Neuron (in vitro differentiated cells): ENCODE results near the gene ZNF416.

Experiments
- H2AFZ ChIP-seq: one replicate; pipeline ENCODE4 v1.6.1; 2013; ENCODE audit warnings: low read depth, mild to moderate bottlenecking, inconsistent platforms, low read length, moderate library complexity
- H3K27me3 ChIP-seq: one replicate; pipeline ENCODE4 v1.6.1; 2013; ENCODE audit warnings: low read length; ENCODE audit not compliant: insufficient read depth
- H3K36me3 ChIP-seq: one replicate; pipeline ENCODE4 v1.6.1; 2013; ENCODE audit warnings: low read length; ENCODE audit not compliant: insufficient read depth
- H3K4me1 ChIP-seq: one replicate; pipeline ENCODE4 v1.6.1; 2013; ENCODE audit warnings: low read length; ENCODE audit not compliant: insufficient read depth
- H3K4me3 ChIP-seq: 2 replicates; pipeline ENCODE4 v1.5.1; 2013; ENCODE audit warnings: mild to moderate bottlenecking, low read length, moderate library complexity
- H3K9me3 ChIP-seq: one replicate; pipeline ENCODE4 v1.6.1; 2013; ENCODE audit warnings: low read length

ZNF416 gene

DNA sequence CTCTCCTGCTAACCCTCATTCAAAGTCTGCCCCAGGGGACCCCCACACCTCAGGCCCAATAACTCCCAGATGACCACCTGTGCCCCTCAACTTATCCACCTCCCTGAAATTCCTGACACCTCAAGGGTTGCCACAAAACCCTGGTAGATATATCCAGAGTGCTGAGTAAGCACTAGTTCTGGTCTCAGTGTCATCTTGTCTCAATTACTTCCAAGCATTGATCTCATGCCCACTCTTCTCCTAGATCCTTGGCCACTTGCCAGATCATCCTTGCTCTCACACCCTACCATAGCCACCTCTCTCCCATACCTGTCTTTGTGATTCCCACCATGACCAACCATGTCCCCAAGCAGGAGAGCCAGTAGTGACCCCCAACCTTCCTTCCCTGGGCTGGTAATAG lies 2.0 kb downstream of the ZNF416 start:
- Histone ChIP-seq H3K4me1 (peaks cover 8% of the 10 kb centered on the region), H3K27me3 (no peaks in the 10 kb centered on the region), H2AFZ (no peak overlapping the region), H3K4me3 (no peak overlapping the region), H3K9me3 (peaks cover 59% of the 10 kb centered on the region), H3K36me3 (peaks cover 61% of the 10 kb centered on the region)

- peaks cover 67% of the 10 kb centered on the region for H3K36me3 ChIP-seq
Observed at GRCh38 chr19:57572415-57572947, 6.2 kb downstream of the ZNF416 start.

GRCh38 chr19:57570707-57571106 lies 8.0 kb downstream of the ZNF416 start:
- no peaks in the 10 kb centered on the region for H3K27me3 ChIP-seq
- H3K9me3 ChIP-seq = peaks cover 80% of the 10 kb centered on the region
- no peak overlapping the region for H2AFZ ChIP-seq
- H3K36me3 ChIP-seq = peaks cover 51% of the 10 kb centered on the region
- H3K4me1 ChIP-seq = no peaks in the 10 kb centered on the region
- no peak overlapping the region for H3K4me3 ChIP-seq

More at GRCh38 chr19:57572415-57572947, 6.2 kb downstream of the ZNF416 start:
- H2AFZ ChIP-seq = no peak overlapping the region
- H3K4me3 ChIP-seq = no peak overlapping the region
- no peaks in the 10 kb centered on the region for H3K27me3 ChIP-seq
- H3K4me1 ChIP-seq = no peaks in the 10 kb centered on the region
- H3K9me3 ChIP-seq = peaks cover 84% of the 10 kb centered on the region

GRCh38 chr19:57566396-57567265 lies 12.1 kb downstream of the ZNF416 start:
- H3K4me3 ChIP-seq = no peak overlapping the region
- H3K9me3 ChIP-seq = peaks cover 45% of the 10 kb centered on the region
- no peaks in the 10 kb centered on the region for H3K27me3 ChIP-seq
- no peaks in the 10 kb centered on the region for H3K4me1 ChIP-seq
- H2AFZ ChIP-seq = no peak overlapping the region
- H3K36me3 ChIP-seq = peaks cover 10% of the 10 kb centered on the region

GRCh38 chr19:57563547-57563946 lies 15.2 kb downstream of the ZNF416 start:
- Histone ChIP-seq H2AFZ (no peak overlapping the region), H3K9me3 (peaks cover 28% of the 10 kb centered on the region), H3K4me1 (peaks cover 4% of the 10 kb centered on the region), H3K4me3 (no peak overlapping the region), H3K36me3 (no peaks in the 10 kb centered on the region), H3K27me3 (no peaks in the 10 kb centered on the region)

GRCh38 chr19:57560049-57560491 lies 18.6 kb downstream of the ZNF416 start:
- Histone ChIP-seq H3K4me1 (peaks cover 16% of the 10 kb centered on the region), H3K36me3 (peaks cover 14% of the 10 kb centered on the region), H2AFZ (peak overlapping the region; percentile 58), H3K9me3 (peaks cover 15% of the 10 kb centered on the region), H3K27me3 (no peaks in the 10 kb centered on the region), H3K4me3 (peak overlapping the region; percentile 86)

DNA sequence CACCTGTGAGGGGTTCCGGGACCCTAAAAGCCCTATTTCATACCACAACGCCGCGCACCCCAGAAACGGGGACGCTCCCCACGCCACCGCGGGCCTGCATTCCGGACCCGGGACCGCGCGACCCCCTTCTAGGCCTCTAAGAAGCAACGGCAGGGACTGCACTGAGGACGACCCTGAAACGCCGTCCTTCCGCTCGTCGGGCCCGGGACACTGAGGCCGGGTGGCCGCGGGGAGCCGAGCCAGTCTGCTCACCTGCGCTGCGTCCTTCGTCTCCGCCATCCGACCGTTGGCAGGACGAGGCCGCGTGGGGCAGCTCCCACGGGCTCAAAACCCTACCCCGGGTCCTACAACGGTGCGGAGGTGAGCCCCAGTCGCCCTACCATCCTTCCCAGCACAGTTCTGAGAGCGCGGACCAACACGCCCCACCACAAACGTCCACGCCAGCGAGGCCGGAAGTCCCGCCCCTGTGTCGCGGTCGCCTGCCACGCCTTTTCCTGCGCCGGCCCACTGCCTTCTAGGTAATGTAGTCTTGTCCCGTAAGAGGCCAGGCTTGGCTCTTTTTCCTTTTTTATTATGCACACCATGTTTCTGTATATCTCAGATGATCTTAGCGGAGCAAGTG lies 19.2 kb downstream of the ZNF416 start, which contains the start of gene ZNF550:
Gene ZNF550, minus strand, starts transcription at position 460 of the 622 bp plus-strand sequence. Its CDS starts 181 bp downstream, at position 279.
- no peaks in the 10 kb centered on the region for H3K27me3 ChIP-seq
- peak within 1 kb of the TSS; percentile 86 for H3K4me3 ChIP-seq
- peaks cover 16% of the 10 kb centered on the region for H3K4me1 ChIP-seq
- peak within 1 kb of the TSS; percentile 58 for H2AFZ ChIP-seq
- peaks cover 16% of the 10 kb centered on the region for H3K9me3 ChIP-seq
- peaks cover 19% of the 10 kb centered on the region for H3K36me3 ChIP-seq

DNA sequence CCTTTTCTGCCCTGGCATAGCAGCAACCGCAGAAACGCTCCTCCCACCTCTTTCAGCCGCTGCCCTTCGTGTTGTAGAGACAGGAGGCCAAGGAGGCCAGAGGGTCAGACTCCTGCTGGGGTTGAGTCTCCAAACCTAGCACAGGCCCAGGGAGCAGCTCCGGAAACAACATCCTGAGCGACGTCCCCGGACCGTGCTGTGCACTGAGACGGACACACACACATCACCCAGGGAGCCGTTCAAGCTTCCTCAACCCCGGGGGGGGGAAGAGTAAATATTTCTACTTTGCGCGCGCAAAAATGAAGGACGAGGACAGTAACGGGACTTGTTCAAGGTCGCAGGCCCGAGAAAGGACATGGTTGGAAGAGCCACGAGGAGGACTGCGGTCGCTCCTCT lies 19.7 kb downstream of the ZNF416 start:
- Histone ChIP-seq H3K4me3 (peak overlapping the region; percentile 86), H3K27me3 (no peaks in the 10 kb centered on the region), H3K9me3 (peaks cover 19% of the 10 kb centered on the region), H2AFZ (peak overlapping the region; percentile 58), H3K4me1 (peaks cover 16% of the 10 kb centered on the region), H3K36me3 (peaks cover 24% of the 10 kb centered on the region)

DNA sequence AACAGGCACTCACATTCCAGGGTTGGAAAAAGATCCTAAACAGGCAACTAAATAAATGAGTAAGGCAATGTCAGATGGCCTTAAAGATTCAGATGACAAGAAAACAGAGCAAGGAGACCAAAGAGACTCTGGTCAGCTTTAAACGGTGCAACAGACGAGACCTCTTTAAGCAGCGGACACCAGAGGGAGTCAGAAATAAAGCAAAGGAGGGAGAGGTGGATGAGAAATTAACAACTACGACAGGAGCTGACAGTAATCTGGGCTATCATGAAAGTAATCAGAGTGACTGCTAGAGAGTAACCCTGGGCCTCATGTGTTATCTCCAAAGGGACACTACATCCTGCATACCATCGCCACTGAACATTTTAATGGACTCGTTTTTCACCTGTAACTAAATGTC lies 20.2 kb downstream of the ZNF416 start:
- Histone ChIP-seq H3K4me3 (peak overlapping the region; percentile 86), H2AFZ (no peak overlapping the region), H3K27me3 (no peaks in the 10 kb centered on the region), H3K4me1 (peaks cover 16% of the 10 kb centered on the region), H3K36me3 (peaks cover 29% of the 10 kb centered on the region), H3K9me3 (peaks cover 19% of the 10 kb centered on the region)

- Histone ChIP-seq H2AFZ (no peak overlapping the region), H3K4me3 (peak overlapping the region; percentile 86), H3K36me3 (peaks cover 38% of the 10 kb centered on the region), H3K4me1 (peaks cover 16% of the 10 kb centered on the region), H3K27me3 (no peaks in the 10 kb centered on the region), H3K9me3 (peaks cover 25% of the 10 kb centered on the region)
Observed at GRCh38 chr19:57557659-57558058, 21.1 kb downstream of the ZNF416 start.

- Histone ChIP-seq H3K4me1 (peaks cover 1% of the 10 kb centered on the region), H3K4me3 (no peak overlapping the region), H3K9me3 (peaks cover 54% of the 10 kb centered on the region), H2AFZ (no peak overlapping the region), H3K27me3 (no peaks in the 10 kb centered on the region), H3K36me3 (peaks cover 85% of the 10 kb centered on the region)
Observed at GRCh38 chr19:57552432-57552831, 26.3 kb downstream of the ZNF416 start.

DNA sequence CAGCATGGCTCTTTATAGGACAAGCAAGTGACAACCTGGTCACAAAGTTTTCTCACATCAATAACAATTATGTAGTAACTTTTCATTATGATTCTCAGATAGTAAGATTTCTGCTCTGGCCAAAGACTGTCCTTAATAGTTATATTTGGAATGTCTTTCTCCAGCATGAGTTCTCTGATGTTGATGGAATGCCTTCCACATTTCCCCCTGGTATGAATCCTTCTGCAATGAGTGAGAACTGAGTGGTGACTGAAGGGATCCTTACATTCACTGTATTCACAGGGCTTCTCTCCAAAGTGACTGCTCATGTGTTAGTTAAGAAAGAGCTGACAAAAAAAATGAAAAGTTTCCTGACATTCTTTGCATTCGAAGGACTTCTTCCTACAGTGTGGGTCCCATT lies 32.2 kb downstream of the ZNF416 start:
- Histone ChIP-seq H3K4me3 (no peak overlapping the region), H2AFZ (no peak overlapping the region), H3K27me3 (no peaks in the 10 kb centered on the region), H3K9me3 (peaks cover 61% of the 10 kb centered on the region), H3K4me1 (no peaks in the 10 kb centered on the region), H3K36me3 (peaks cover 91% of the 10 kb centered on the region)

DNA sequence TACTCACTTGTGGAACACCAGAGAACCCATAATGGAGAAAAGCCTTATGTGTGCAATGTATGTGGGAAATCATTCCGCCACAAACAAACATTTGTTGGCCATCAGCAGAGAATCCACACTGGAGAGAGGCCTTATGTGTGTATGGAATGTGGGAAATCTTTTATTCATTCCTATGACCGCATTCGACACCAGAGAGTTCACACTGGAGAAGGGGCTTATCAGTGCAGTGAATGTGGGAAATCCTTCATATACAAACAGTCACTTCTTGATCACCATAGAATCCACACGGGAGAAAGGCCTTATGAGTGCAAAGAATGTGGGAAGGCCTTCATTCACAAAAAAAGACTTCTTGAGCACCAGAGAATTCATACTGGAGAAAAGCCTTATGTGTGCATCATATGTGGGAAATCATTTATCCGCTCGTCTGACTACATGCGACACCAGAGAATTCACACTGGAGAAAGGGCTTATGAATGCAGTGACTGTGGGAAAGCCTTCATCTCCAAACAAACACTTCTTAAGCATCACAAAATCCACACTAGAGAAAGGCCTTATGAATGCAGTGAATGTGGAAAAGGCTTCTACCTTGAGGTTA lies 40.7 kb downstream of the ZNF416 start:
- Histone ChIP-seq H3K9me3 (peaks cover 74% of the 10 kb centered on the region), H3K27me3 (no peaks in the 10 kb centered on the region), H2AFZ (no peak overlapping the region), H3K4me3 (no peak overlapping the region), H3K4me1 (no peaks in the 10 kb centered on the region), H3K36me3 (peaks cover 90% of the 10 kb centered on the region)
